WTC11 (cell line): Measurements from ENCODE around the gene TAMM41. TPM values are rescaled to one million over a fixed set of nuclear protein-coding genes. Genes with fewer than 3 reads are reported as not detected.

ENCODE experiments used
- ATAC-seq: fragments of 200-7000 bp; cut with Tn5 transposase; 2 replicates; pipeline ENCODE4 v1.10.0; 2021; ENCODE audit warnings: mild to moderate bottlenecking, moderate library complexity
- CTCF ChIA-PET: fragments of 300-600 bp; sonication (Branson Sonifier 250); formaldehyde crosslinking; loops from one replicate; lab custom pipeline; 2021; ENCODE audit warnings: antibody characterized with exemption; lab: Charles Lee
- POLR2A ChIA-PET: fragments of 350-600 bp; sonication (Branson Sonifier 250); formaldehyde crosslinking; loops from one replicate; lab custom pipeline; 2021; ENCODE audit warnings: antibody characterized with exemption; lab: Charles Lee
- DNase-seq: peaks from one replicate; pipeline ENCODE4 v3.0.0; 2021; ENCODE audit warnings: low spot score
- H3K27ac Mint-ChIP-seq: 2 replicates; pipeline ENCODE4 v1.8.0; 2021; ENCODE audit warnings: mixed read lengths
- H3K27me3 Mint-ChIP-seq: 2 replicates; pipeline ENCODE4 v1.8.0; 2021; ENCODE audit warnings: low read depth, mild to moderate bottlenecking, moderate library complexity, mixed read lengths
- H3K36me3 Mint-ChIP-seq: 2 replicates; pipeline ENCODE4 v1.8.0; 2021; ENCODE audit warnings: mixed read lengths
- H3K4me1 Mint-ChIP-seq: 2 replicates; pipeline ENCODE4 v1.8.0; 2022; ENCODE audit warnings: mixed read lengths
- H3K4me3 Mint-ChIP-seq: 2 replicates; pipeline ENCODE4 v1.8.0; 2021; ENCODE audit warnings: mild to moderate bottlenecking, moderate library complexity, mixed read lengths
- H3K9me3 Mint-ChIP-seq: 2 replicates; pipeline ENCODE4 v1.8.0; 2021; ENCODE audit warnings: mixed read lengths
- CREB1 ChIP-seq: sonication (generic); formaldehyde crosslinking; IDR thresholded peaks from 2 replicates; pipeline ENCODE4 v1.8.0; 2023; ENCODE audit warnings: mild to moderate bottlenecking, missing genetic modification reagents
- FOXK1 ChIP-seq: sonication (generic); formaldehyde crosslinking; IDR thresholded peaks from 2 replicates; pipeline ENCODE4 v1.8.0; 2022; ENCODE audit warnings: mild to moderate bottlenecking, moderate library complexity, missing genetic modification reagents
- GABPB1 ChIP-seq: sonication (generic); formaldehyde crosslinking; IDR thresholded peaks from 2 replicates; pipeline ENCODE4 v1.8.1; 2023; ENCODE audit warnings: mild to moderate bottlenecking, missing genetic modification reagents
- GTF2I ChIP-seq: fragments of 250-450 bp; sonication (Bioruptor Pico); conservative IDR thresholded peaks from 2 replicates; pipeline ENCODE4 v1.4.0; 2021; ENCODE audit warnings: mild to moderate bottlenecking
- JUN ChIP-seq: sonication (generic); formaldehyde crosslinking; IDR thresholded peaks from 2 replicates; pipeline ENCODE4 v1.8.0; 2023; ENCODE audit warnings: mild to moderate bottlenecking, missing genetic modification reagents
- MXD4 ChIP-seq: fragments of 250-450 bp; sonication (Bioruptor Pico); IDR thresholded peaks from 2 replicates; pipeline ENCODE4 v1.8.0; 2021; ENCODE audit warnings: mild to moderate bottlenecking, moderate library complexity, borderline replicate concordance
- NR3C1 ChIP-seq: sonication (generic); formaldehyde crosslinking; conservative IDR thresholded peaks from 2 replicates; pipeline ENCODE4 v1.8.1; 2023; ENCODE audit warnings: low read depth, mild to moderate bottlenecking, missing genetic modification reagents
- RORB ChIP-seq: fragments of 250-450 bp; sonication (Bioruptor Pico); IDR thresholded peaks from 2 replicates; pipeline ENCODE4 v1.9.0; 2021; ENCODE audit warnings: mild to moderate bottlenecking
- TEAD1 ChIP-seq: sonication (generic); formaldehyde crosslinking; IDR thresholded peaks from 2 replicates; pipeline ENCODE4 v1.8.0; 2022; ENCODE audit warnings: mild to moderate bottlenecking, missing genetic modification reagents
- ZNF219 ChIP-seq: sonication (generic); formaldehyde crosslinking; IDR thresholded peaks from 2 replicates; pipeline ENCODE4 v1.8.0; 2023; ENCODE audit warnings: missing genetic modification reagents, mild to moderate bottlenecking, borderline replicate concordance
- ZNF423 ChIP-seq: fragments of 250-450 bp; sonication (Bioruptor Pico); IDR thresholded peaks from 2 replicates; pipeline ENCODE4 v2.1.2; 2022; ENCODE audit warnings: mild to moderate bottlenecking, moderate library complexity
- total RNA-seq: library from RNA; stranded (reverse); gene quantifications from 3 replicates; pipeline ENCODE4 v1.2.3, GENCODE V29; 2021
- TF ChIP-seq, protein P1 (sequence below): sonication (generic); formaldehyde crosslinking; IDR thresholded peaks from 2 replicates; pipeline ENCODE4 v1.8.1; 2023; ENCODE audit warnings: mild to moderate bottlenecking, missing genetic modification reagents, moderate library complexity
- TF ChIP-seq, protein P2 (sequence below): fragments of 200-600 bp; IDR thresholded peaks from 2 replicates; pipeline ENCODE4 v1.8.0; 2022; ENCODE audit warnings: antibody characterized with exemption
- TF ChIP-seq, protein P3 (sequence below): sonication (generic); formaldehyde crosslinking; IDR thresholded peaks from 2 replicates; pipeline ENCODE4 v1.8.1; 2022; ENCODE audit warnings: missing genetic modification reagents, borderline replicate concordance
- TF ChIP-seq, protein P4 (sequence below): sonication (generic); formaldehyde crosslinking; IDR thresholded peaks from 2 replicates; pipeline ENCODE4 v1.8.0; 2023; ENCODE audit warnings: mild to moderate bottlenecking, missing genetic modification reagents

TAMM41 gene
- total RNA-seq, 1 experiment from 2014 or later = 23.0 TPM

DNA sequence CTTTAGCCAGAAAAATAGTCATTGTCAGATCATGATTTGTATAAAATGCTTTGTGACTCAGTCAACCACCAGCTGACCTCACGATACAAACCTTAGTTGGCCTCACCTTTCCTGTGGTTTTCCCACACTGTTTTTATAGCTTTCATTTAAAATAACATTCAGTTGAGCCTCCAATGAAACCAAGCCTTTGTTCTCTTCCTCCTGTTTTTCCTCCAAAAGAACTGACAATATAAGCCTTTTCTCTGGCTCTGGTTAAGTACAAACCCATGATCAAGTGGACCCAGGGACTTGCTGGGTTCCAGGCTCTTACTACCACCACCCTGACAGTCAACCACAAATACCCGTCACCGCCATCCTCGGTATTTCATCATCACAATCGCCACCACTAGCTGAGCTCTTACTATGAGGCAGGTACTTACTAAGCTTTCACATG is 81.7 kb downstream of the TAMM41 start:
- ATAC-seq = no peak
- Mint-ChIP-seq H3K27me3 (peaks cover 9% of the 10 kb centered on the region), H3K36me3 (no peaks in the 10 kb centered on the region), H3K9me3 (no peaks in the 10 kb centered on the region), H3K4me1 (peaks cover 4% of the 10 kb centered on the region), H3K27ac (no peak overlapping the region), H3K4me3 (no peak overlapping the region)
- CTCF ChIA-PET = interaction anchor here (0.7 to 1.3 kb wide), 2 partner anchors 9 to 44 kb away, joined by 4 read pairs; no protein-coding TSS in a partner anchor
- no peak for DNase-seq
- POLR2A ChIA-PET = no interaction called here
- TF ChIP-seq RORB (CRISPR knock-in tag) (no peak), JUN (CRISPR knock-in tag) (no peak)

DNA sequence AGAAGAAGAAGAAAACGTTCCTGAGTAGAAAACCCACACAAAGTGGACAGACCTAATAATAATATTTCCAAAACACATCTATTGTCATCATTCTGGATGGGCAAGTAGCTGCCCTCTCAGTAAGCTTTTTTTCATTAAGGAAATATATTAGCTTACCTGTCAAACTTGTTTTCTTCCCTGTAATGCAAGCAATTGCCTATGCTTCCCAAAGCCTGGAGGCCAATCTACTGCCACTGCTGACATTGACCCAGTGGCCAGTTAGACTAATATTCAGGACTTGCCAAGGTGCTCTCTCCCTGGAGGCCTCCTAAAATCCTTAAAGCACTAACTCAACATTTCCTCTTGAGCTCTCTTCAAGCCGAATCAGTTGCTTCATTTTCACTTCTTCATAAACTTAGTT is 86.7 kb downstream of the TAMM41 start:
- ATAC-seq = no peak
- ChIA-PET CTCF (no interaction called here), POLR2A (no interaction called here)
- H3K4me3 Mint-ChIP-seq = no peak overlapping the region
- no peaks in the 10 kb centered on the region for H3K9me3 Mint-ChIP-seq
- no peaks in the 10 kb centered on the region for H3K36me3 Mint-ChIP-seq
- H3K4me1 Mint-ChIP-seq = 0 out of 2 replicates have a peak, but pooled peaks cover 3% of the 10 kb centered on the region
- TF ChIP-seq, protein P1, sequence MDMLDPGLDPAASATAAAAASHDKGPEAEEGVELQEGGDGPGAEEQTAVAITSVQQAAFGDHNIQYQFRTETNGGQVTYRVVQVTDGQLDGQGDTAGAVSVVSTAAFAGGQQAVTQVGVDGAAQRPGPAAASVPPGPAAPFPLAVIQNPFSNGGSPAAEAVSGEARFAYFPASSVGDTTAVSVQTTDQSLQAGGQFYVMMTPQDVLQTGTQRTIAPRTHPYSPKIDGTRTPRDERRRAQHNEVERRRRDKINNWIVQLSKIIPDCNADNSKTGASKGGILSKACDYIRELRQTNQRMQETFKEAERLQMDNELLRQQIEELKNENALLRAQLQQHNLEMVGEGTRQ (CRISPR knock-in tag) = no peak
- TF ChIP-seq, protein P2, sequence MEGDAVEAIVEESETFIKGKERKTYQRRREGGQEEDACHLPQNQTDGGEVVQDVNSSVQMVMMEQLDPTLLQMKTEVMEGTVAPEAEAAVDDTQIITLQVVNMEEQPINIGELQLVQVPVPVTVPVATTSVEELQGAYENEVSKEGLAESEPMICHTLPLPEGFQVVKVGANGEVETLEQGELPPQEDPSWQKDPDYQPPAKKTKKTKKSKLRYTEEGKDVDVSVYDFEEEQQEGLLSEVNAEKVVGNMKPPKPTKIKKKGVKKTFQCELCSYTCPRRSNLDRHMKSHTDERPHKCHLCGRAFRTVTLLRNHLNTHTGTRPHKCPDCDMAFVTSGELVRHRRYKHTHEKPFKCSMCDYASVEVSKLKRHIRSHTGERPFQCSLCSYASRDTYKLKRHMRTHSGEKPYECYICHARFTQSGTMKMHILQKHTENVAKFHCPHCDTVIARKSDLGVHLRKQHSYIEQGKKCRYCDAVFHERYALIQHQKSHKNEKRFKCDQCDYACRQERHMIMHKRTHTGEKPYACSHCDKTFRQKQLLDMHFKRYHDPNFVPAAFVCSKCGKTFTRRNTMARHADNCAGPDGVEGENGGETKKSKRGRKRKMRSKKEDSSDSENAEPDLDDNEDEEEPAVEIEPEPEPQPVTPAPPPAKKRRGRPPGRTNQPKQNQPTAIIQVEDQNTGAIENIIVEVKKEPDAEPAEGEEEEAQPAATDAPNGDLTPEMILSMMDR = no peak
- TF ChIP-seq CREB1 (CRISPR knock-in tag) (no peak), RORB (CRISPR knock-in tag) (no peak), ZNF423 (no peak), MXD4 (CRISPR knock-in tag) (no peak), TEAD1 (no peak)
- H3K27me3 Mint-ChIP-seq = no peaks in the 10 kb centered on the region
- H3K27ac Mint-ChIP-seq = no peak overlapping the region
- DNase-seq = no peak

DNA sequence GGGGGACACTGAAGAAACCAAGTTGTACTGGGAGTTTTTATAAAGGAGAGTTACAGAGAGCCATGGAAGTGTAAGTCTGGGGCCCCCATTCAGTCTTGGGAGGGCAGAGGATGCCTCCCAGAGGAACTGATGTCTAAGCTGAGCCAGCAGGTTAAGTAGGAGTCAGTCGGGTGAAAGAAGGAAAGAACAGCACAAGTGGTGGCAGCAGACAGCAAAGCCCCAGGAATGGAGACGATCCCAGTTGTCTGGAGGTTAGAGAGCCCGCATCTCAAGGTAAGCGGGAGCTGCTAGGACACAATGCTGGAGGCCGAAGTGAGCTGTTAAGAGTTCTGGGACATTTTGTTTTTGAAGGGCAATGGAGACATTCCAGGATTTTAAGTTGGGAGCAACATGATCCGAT is 88.8 kb downstream of the TAMM41 start:
- TF ChIP-seq ZNF423 = no peak
- no peak for TF ChIP-seq ZNF219
- TF ChIP-seq GABPB1 (CRISPR knock-in tag) = no peak
- no peak for DNase-seq
- ATAC-seq = peak; percentile 55

DNA sequence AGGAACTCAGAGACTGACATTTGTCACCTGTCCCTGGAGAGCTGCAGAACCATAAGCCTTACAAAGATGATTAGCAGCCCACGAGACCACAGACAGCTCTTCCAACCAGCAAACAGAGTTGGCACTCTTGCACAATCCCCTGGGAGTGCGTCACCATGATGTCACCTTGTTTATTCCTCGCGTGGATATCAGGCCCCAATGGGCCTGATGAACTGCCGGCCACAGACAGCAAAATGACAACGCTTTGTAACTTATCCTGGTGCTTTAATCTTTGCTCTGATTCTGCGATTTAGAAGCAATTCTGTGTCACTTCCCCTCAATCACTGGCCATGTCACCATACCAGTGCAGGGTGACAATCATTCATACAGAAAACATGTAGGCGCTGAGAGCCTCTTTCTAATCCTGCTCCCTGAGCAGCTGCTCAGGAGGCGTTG is 89.2 kb downstream of the TAMM41 start:
- peak overlapping the region; percentile 6; the same call in 1 of the 2 replicates for H3K27ac Mint-ChIP-seq
- H3K36me3 Mint-ChIP-seq = no peaks in the 10 kb centered on the region
- peaks cover 3% of the 10 kb centered on the region; the same call in 1 of the 2 replicates for H3K9me3 Mint-ChIP-seq
- POLR2A ChIA-PET = no interaction called here
- DNase-seq = no peak
- TF ChIP-seq FOXK1 (CRISPR knock-in tag) = no peak
- no peak for TF ChIP-seq GTF2I
- TF ChIP-seq, protein P3, sequence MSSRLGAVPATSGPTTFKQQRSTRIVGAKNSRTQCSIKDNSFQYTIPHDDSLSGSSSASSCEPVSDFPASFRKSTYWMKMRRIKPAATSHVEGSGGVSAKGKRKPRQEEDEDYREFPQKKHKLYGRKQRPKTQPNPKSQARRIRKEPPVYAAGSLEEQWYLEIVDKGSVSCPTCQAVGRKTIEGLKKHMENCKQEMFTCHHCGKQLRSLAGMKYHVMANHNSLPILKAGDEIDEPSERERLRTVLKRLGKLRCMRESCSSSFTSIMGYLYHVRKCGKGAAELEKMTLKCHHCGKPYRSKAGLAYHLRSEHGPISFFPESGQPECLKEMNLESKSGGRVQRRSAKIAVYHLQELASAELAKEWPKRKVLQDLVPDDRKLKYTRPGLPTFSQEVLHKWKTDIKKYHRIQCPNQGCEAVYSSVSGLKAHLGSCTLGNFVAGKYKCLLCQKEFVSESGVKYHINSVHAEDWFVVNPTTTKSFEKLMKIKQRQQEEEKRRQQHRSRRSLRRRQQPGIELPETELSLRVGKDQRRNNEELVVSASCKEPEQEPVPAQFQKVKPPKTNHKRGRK (CRISPR knock-in tag) = no peak
- TF ChIP-seq NR3C1 = no peak
- TF ChIP-seq, protein P4, sequence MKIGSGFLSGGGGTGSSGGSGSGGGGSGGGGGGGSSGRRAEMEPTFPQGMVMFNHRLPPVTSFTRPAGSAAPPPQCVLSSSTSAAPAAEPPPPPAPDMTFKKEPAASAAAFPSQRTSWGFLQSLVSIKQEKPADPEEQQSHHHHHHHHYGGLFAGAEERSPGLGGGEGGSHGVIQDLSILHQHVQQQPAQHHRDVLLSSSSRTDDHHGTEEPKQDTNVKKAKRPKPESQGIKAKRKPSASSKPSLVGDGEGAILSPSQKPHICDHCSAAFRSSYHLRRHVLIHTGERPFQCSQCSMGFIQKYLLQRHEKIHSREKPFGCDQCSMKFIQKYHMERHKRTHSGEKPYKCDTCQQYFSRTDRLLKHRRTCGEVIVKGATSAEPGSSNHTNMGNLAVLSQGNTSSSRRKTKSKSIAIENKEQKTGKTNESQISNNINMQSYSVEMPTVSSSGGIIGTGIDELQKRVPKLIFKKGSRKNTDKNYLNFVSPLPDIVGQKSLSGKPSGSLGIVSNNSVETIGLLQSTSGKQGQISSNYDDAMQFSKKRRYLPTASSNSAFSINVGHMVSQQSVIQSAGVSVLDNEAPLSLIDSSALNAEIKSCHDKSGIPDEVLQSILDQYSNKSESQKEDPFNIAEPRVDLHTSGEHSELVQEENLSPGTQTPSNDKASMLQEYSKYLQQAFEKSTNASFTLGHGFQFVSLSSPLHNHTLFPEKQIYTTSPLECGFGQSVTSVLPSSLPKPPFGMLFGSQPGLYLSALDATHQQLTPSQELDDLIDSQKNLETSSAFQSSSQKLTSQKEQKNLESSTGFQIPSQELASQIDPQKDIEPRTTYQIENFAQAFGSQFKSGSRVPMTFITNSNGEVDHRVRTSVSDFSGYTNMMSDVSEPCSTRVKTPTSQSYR (CRISPR knock-in tag) = no peak
- TF ChIP-seq, all 79 proteins: peak for 0
- ATAC-seq = no peak
- Mint-ChIP-seq H3K4me1 (0 out of 2 replicates have a peak, but pooled peaks cover 4% of the 10 kb centered on the region), H3K4me3 (no peak overlapping the region), H3K27me3 (no peaks in the 10 kb centered on the region)
- CTCF ChIA-PET = no interaction called here

More for the DNA sequence above, 88.8 kb downstream of the TAMM41 start:
- ChIA-PET POLR2A (no interaction called here), CTCF (no interaction called here)
- H3K27me3 Mint-ChIP-seq = no peaks in the 10 kb centered on the region
- 0 out of 2 replicates have a peak, but pooled peaks cover 4% of the 10 kb centered on the region for H3K4me1 Mint-ChIP-seq
- H3K27ac Mint-ChIP-seq = peak overlapping the region; percentile 6; the same call in 1 of the 2 replicates
- H3K4me3 Mint-ChIP-seq = no peak overlapping the region
- H3K36me3 Mint-ChIP-seq = no peaks in the 10 kb centered on the region
- H3K9me3 Mint-ChIP-seq = peaks cover under 1% of the 10 kb centered on the region; the same call in 1 of the 2 replicates
